ENCODE data around the gene CDYL2. TPM values are rescaled to one million over a fixed set of nuclear protein-coding genes. Genes with fewer than 3 reads are reported as not detected.

CDYL2 gene
- total and polyA plus RNA-seq, 5 donors = 0.77 to 5.1 (median 3.4) TPM

DNA sequence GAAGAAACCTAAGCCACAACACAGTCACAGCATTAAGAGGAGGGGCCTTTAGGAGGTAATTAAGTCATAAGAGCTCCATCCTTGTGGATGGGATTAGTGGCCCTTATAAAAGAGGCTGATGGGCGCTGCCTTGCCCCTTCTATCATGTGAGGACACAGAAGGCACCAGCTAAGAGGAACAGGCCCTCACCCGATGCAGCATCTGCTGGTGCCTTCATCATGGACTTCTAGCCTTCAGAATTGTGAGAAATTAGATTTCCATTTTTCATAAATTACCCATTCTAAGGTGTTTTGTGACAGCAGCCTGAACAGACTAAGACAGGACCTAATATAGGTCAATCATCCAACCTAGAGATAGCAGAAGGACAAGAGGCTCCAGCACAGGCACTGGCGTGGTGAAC is 120.8 kb downstream of the CDYL2 start:
- H3K4me3 ChIP-seq (ENCODE audit: low read length) = no peak overlapping the region
- intact Hi-C loops (cut with DNase I) = no loop called here
- DNase-seq = no peak
- no peaks in the 10 kb centered on the region for H3K4me1 ChIP-seq (ENCODE audit: control insufficient read depth, insufficient read depth, low read length)
- WGBS = 96% methylated on average over 3 of the region's 3 CpGs
- no peak overlapping the region for H3K27ac ChIP-seq (ENCODE audit: low read length)
- no peak for ATAC-seq
- H3K9me3 ChIP-seq (ENCODE audit: control insufficient read depth, low read length) = no peaks in the 10 kb centered on the region
- H3K27me3 ChIP-seq (ENCODE audit: control insufficient read depth, insufficient read depth) = no peaks in the 10 kb centered on the region

GRCh38 chr16:80682421-80683070 is 121.9 kb downstream of the CDYL2 start:
- no peak for ATAC-seq
- Histone ChIP-seq H3K27ac (ENCODE audit: low read length) (no peak overlapping the region), H3K27me3 (ENCODE audit: control insufficient read depth, insufficient read depth) (no peaks in the 10 kb centered on the region), H3K4me1 (ENCODE audit: control insufficient read depth, insufficient read depth, low read length) (no peaks in the 10 kb centered on the region), H3K9me3 (ENCODE audit: control insufficient read depth, low read length) (no peaks in the 10 kb centered on the region), H3K4me3 (ENCODE audit: low read length) (no peak overlapping the region)
- intact Hi-C loops (cut with DNase I) = no loop called here
- 84% methylated on average over 18 of the region's 18 CpGs for WGBS
- DNase-seq = no peak

DNA sequence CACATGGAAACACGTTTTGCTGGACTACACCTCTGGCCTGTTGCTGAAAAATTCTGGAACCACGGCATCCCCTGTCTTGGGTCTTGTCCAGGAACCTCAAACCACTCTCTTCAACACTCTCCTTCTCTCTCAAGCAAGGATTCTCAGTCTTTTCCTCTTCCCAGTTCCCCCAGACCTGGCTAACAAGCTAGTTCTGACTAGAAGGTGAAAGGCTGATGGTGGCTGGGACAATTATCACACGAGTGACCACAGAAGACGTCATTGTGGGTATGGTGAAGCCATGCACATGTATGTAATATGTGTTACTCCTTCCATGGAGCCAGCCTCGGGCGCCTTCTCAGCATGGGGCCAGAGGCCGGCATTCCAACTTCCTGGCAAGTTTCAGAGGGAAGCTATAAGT is 123.0 kb downstream of the CDYL2 start:
- intact Hi-C loops (cut with DNase I) = no loop called here
- 87% methylated on average over 7 of the region's 7 CpGs for WGBS
- Histone ChIP-seq H3K4me1 (ENCODE audit: control insufficient read depth, insufficient read depth, low read length) (no peaks in the 10 kb centered on the region), H3K4me3 (ENCODE audit: low read length) (no peak overlapping the region), H3K27ac (ENCODE audit: low read length) (no peak overlapping the region), H3K9me3 (ENCODE audit: control insufficient read depth, low read length) (no peaks in the 10 kb centered on the region), H3K27me3 (ENCODE audit: control insufficient read depth, insufficient read depth) (no peaks in the 10 kb centered on the region)
- no peak for DNase-seq
- ATAC-seq = no peak

- WGBS = 96% methylated on average over 6 of the region's 6 CpGs
- no peak for DNase-seq
- intact Hi-C loops (cut with DNase I) = no loop called here
Observed at GRCh38 chr16:80680839-80681238, 123.6 kb downstream of the CDYL2 start.

DNA sequence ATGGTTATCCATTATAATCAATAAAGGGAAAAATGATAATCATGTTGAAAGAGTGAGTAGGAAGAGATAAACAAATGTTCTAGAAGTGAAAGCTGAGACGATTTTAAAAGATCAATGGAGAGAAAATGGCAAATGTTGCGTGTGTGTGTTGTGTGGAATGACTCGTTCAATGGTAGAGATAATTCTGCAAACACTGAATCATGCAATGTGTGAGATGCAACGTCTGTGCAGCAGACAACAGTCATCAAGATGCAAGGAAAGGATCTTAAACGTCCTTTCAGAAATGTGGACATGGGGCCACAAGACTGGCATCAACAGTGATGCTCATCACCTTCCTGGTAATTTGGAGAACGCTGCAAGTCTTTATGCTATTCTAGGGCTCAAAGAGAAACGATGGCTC is 124.4 kb downstream of the CDYL2 start:
- intact Hi-C loops (cut with DNase I) = no loop called here
- Histone ChIP-seq H3K4me1 (ENCODE audit: control insufficient read depth, insufficient read depth, low read length) (peaks cover 3% of the 10 kb centered on the region), H3K27ac (ENCODE audit: low read length) (no peak overlapping the region), H3K4me3 (ENCODE audit: low read length) (no peak overlapping the region), H3K27me3 (ENCODE audit: control insufficient read depth, insufficient read depth) (no peaks in the 10 kb centered on the region), H3K9me3 (ENCODE audit: control insufficient read depth, low read length) (no peaks in the 10 kb centered on the region)
- ATAC-seq (no peak), DNase-seq (no peak)
- 87% methylated on average over 7 of the region's 7 CpGs for WGBS

More at GRCh38 chr16:80680839-80681238, 123.6 kb downstream of the CDYL2 start:
- Histone ChIP-seq H3K4me3 (ENCODE audit: low read length) (no peak overlapping the region), H3K9me3 (ENCODE audit: control insufficient read depth, low read length) (no peaks in the 10 kb centered on the region), H3K4me1 (ENCODE audit: control insufficient read depth, insufficient read depth, low read length) (peaks cover 3% of the 10 kb centered on the region), H3K27me3 (ENCODE audit: control insufficient read depth, insufficient read depth) (no peaks in the 10 kb centered on the region), H3K27ac (ENCODE audit: low read length) (no peak overlapping the region)
- no peak for ATAC-seq

- H3K27me3 ChIP-seq (ENCODE audit: control insufficient read depth, insufficient read depth) = no peaks in the 10 kb centered on the region
- H3K4me1 ChIP-seq (ENCODE audit: control insufficient read depth, insufficient read depth, low read length) = peaks cover 3% of the 10 kb centered on the region
- no peak for ATAC-seq
- no peaks in the 10 kb centered on the region for H3K9me3 ChIP-seq (ENCODE audit: control insufficient read depth, low read length)
- no peak for DNase-seq
- H3K4me3 ChIP-seq (ENCODE audit: low read length) = no peak overlapping the region
- 93% methylated on average over 1 of the region's 1 CpG for WGBS
- intact Hi-C loops (cut with DNase I) = no loop called here
- H3K27ac ChIP-seq (ENCODE audit: low read length) = no peak overlapping the region
Observed at GRCh38 chr16:80674884-80675283, 129.5 kb downstream of the CDYL2 start.

GRCh38 chr16:80672379-80672778 is 132.0 kb downstream of the CDYL2 start:
- no peak for ATAC-seq
- H3K9me3 ChIP-seq (ENCODE audit: control insufficient read depth, low read length) = no peaks in the 10 kb centered on the region
- H3K4me3 ChIP-seq (ENCODE audit: low read length) = no peak overlapping the region
- no peaks in the 10 kb centered on the region for H3K27me3 ChIP-seq (ENCODE audit: control insufficient read depth, insufficient read depth)
- H3K27ac ChIP-seq (ENCODE audit: low read length) = no peak overlapping the region
- intact Hi-C loops (cut with DNase I) = no loop called here
- DNase-seq = no peak
- peaks cover 3% of the 10 kb centered on the region for H3K4me1 ChIP-seq (ENCODE audit: control insufficient read depth, insufficient read depth, low read length)

- Histone ChIP-seq H3K4me1 (ENCODE audit: control insufficient read depth, insufficient read depth, low read length) (peaks cover 2% of the 10 kb centered on the region), H3K27ac (ENCODE audit: low read length) (no peak overlapping the region), H3K4me3 (ENCODE audit: low read length) (no peak overlapping the region), H3K27me3 (ENCODE audit: control insufficient read depth, insufficient read depth) (no peaks in the 10 kb centered on the region), H3K9me3 (ENCODE audit: control insufficient read depth, low read length) (no peaks in the 10 kb centered on the region)
- 61% methylated on average over 5 of the region's 5 CpGs for WGBS
- no peak for ATAC-seq
- no peak for DNase-seq
- intact Hi-C loops (cut with DNase I) = no loop called here
Observed at GRCh38 chr16:80671281-80671849, 133.0 kb downstream of the CDYL2 start.

- no peaks in the 10 kb centered on the region for H3K27me3 ChIP-seq (ENCODE audit: control insufficient read depth, insufficient read depth)
- H3K4me1 ChIP-seq (ENCODE audit: control insufficient read depth, insufficient read depth, low read length) = no peaks in the 10 kb centered on the region
- no peak for ATAC-seq
- H3K9me3 ChIP-seq (ENCODE audit: control insufficient read depth, low read length) = no peaks in the 10 kb centered on the region
- DNase-seq = no peak
- no peak overlapping the region for H3K4me3 ChIP-seq (ENCODE audit: low read length)
- intact Hi-C loops (cut with DNase I) = no loop called here
- 91% methylated on average over 20 of the region's 20 CpGs for WGBS
- H3K27ac ChIP-seq (ENCODE audit: low read length) = no peak overlapping the region
Observed at GRCh38 chr16:80670170-80670865, 134.1 kb downstream of the CDYL2 start.

GRCh38 chr16:80669673-80670072 is 134.7 kb downstream of the CDYL2 start:
- ATAC-seq (no peak), DNase-seq (no peak)
- no peaks in the 10 kb centered on the region for H3K4me1 ChIP-seq (ENCODE audit: control insufficient read depth, insufficient read depth, low read length)
- H3K27me3 ChIP-seq (ENCODE audit: control insufficient read depth, insufficient read depth) = no peaks in the 10 kb centered on the region
- 89% methylated on average over 6 of the region's 6 CpGs for WGBS
- no peaks in the 10 kb centered on the region for H3K9me3 ChIP-seq (ENCODE audit: control insufficient read depth, low read length)
- no peak overlapping the region for H3K27ac ChIP-seq (ENCODE audit: low read length)
- H3K4me3 ChIP-seq (ENCODE audit: low read length) = no peak overlapping the region
- intact Hi-C loops (cut with DNase I) = no loop called here

DNA sequence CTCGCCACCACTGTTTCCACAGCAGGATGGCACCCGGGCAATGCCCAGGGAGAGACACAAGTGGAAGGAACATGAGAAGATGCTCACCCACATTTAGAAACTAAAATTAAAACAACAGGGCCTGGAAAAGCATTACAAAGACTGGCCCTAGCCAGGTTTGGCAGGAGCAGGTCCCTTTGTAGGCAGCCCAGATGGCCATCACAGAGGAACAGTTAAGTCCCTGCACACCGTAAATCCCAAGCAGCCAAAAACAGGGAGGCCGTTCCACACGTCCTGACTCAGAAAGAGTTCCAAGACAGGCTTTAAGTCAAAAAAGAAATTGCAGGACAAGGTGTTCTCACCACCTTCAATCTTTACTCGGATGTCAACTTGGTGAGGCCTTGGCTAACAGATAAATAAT is 136.5 kb downstream of the CDYL2 start:
- H3K27ac ChIP-seq (ENCODE audit: low read length) = no peak overlapping the region
- H3K27me3 ChIP-seq (ENCODE audit: control insufficient read depth, insufficient read depth) = no peaks in the 10 kb centered on the region
- intact Hi-C loops (cut with DNase I) = no loop called here
- no peak for DNase-seq
- no peak for ATAC-seq
- no peaks in the 10 kb centered on the region for H3K4me1 ChIP-seq (ENCODE audit: control insufficient read depth, insufficient read depth, low read length)
- 94% methylated on average over 6 of the region's 6 CpGs for WGBS
- no peak overlapping the region for H3K4me3 ChIP-seq (ENCODE audit: low read length)
- H3K9me3 ChIP-seq (ENCODE audit: control insufficient read depth, low read length) = no peaks in the 10 kb centered on the region
